GM19438 (cell line): Measurements from ENCODE around the gene TBCC.

ENCODE experiments used
- ATAC-seq: cut with Tn5 transposase; IDR thresholded peaks from one replicate; pipeline ENCODE4 v1.9.1; 2021; ENCODE audit warnings: low read depth; ENCODE audit not compliant: unreplicated experiment

Gene TBCC

GRCh38 chr6:42702200-42702599, 43.7 kb downstream of the TBCC start:
- no peak for ATAC-seq

GRCh38 chr6:42698217-42698616, 47.7 kb downstream of the TBCC start:
- no peak for ATAC-seq

- no peak for ATAC-seq
These were observed 48.6 kb downstream of the TBCC start for GRCh38 chr6:42697268-42697655.

GRCh38 chr6:42696526-42697267, 49.2 kb downstream of the TBCC start:
- no peak for ATAC-seq

GRCh38 chr6:42694586-42694985, 51.3 kb downstream of the TBCC start:
- ATAC-seq, result no peak
